22Rv1 (cell line): ENCODE data around the gene AFAP1L2.

Experiments
- CTCF ChIP-seq: fragments of 450-650 bp; IDR thresholded peaks from 2 replicates; pipeline ENCODE4 v1.5.1; 2017; ENCODE audit warnings: mild to moderate bottlenecking
- ZFX ChIP-seq: fragments of 450-650 bp; IDR thresholded peaks from 2 replicates; pipeline ENCODE4 v1.6.1; 2017; ENCODE audit warnings: antibody characterized with exemption, borderline replicate concordance

GRCh38 chr10:114393886-114394285 is 10.4 kb downstream of the AFAP1L2 start:
- no peak for TF ChIP-seq CTCF
- no peak for TF ChIP-seq ZFX
